GM18519 (cell line): Measurements from ENCODE around the gene PDIA5.

Experiments used
- ATAC-seq: cut with Tn5 transposase; IDR thresholded peaks from one replicate; pipeline ENCODE4 v1.9.1; 2021; ENCODE audit warnings: mild to moderate bottlenecking, moderate library complexity; ENCODE audit not compliant: unreplicated experiment, low FRiP score

PDIA5 gene

GRCh38 chr3:123066896-123067688 lies at the start of gene PDIA5:
PDIA5 (plus strand) TSS chr3:123067025; CDS start chr3:123067165, 140 bp downstream.
- no peak for ATAC-seq

DNA sequence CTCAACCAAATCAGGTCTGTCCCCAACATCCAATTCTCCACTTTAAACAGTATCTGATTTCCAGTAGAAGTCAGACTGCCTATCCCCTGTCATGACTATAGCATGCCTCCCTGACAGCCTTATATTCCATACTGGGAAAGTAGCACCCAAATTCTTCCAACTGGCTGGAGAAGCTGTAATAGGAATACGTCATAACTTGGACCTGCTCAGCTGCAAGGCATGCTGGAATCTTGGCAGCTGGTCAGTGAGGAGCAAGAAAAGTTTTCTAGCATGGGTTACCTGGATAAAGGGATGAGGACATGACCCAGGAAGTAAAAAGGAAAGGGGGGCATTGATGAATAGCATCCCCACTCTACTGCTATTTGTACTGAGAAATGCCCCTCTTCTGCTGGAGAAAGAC lies 48.1 kb upstream of the PDIA5 start:
- ATAC-seq, result no peak

DNA sequence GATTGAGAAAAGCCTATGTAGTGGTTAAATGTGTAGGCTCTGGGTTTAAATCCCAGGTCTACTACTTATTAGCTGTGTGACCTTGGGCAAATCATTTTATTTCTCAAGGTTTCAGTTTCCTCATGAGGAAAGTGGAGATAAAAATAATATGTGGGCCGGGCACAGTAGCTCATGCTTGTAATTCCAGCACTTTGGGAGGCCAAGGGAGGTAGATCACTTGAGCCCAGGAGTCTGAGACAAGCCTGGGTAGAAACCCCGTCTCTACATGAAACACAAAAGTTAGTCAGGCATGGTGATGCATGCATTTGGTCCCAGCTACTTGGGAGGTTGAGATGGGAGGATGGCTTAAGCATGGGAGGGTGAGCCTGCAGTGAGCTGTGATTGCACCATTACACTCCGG lies 47.7 kb upstream of the PDIA5 start:
- ATAC-seq, result no peak

GRCh38 chr3:123019591-123019990 lies 47.2 kb upstream of the PDIA5 start:
- ATAC-seq, result no peak

DNA sequence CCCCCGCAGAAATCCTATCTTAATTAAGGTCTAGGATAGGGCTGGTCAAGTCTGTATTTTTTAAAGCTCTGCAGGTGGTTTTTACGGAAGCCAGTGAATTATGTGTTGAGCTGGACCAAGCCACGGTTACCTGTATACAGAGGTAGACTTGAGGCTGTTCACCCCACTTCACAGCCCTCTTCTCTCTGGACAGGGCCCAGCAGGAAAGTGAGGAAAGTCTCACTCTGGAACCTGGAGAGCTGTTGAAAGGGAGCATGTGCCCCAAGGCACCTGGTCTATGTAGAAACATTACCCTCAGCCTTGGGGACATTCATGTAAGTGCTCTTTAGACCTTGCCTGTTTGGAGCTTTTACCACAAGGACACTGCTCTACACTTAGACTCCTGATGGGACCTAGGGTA lies 46.1 kb upstream of the PDIA5 start:
- ATAC-seq, result no peak

DNA sequence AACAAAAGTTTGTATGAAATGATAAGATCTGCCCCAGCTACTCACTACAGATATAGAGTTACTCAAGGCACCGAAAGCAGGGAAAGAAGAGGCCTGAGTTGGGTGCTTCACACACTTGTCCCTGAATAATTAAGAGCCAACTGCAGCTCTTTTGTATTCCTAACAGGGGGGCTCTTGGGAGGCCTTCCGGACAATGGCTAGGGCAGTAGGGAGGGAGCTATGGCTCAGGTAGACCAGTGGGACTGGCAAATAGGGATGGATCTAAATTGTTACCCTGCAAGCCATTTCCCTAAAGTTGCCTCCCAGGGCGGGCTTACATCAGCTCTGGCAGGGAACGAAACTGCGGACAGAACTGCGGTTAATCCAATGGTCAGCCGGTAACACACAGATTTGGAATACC lies 45.4 kb upstream of the PDIA5 start:
- no peak for ATAC-seq

DNA sequence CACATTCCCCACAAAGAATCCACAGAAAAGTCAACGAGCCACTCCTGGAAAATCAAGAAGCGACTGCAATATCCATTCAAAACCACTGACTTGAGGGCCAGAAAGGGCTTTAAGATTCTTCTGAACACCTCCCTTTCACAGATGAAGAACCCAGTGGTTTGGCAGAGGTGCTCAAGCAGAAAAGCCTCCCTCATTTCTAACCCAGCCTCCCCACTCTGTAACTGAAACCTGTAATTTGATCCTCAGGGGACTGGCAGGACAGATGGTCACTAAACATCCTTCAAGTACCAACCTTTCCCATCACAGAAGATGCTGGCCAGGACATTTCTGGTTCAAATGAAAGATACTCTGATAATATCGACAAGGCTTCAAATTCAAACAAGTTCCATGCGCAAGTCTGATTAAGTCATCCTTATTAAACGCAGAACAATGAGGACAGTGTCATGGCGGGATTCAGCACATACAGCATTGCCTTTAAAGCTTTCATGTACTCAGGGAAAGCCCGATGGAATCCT lies 44.8 kb upstream of the PDIA5 start:
- no peak for ATAC-seq

DNA sequence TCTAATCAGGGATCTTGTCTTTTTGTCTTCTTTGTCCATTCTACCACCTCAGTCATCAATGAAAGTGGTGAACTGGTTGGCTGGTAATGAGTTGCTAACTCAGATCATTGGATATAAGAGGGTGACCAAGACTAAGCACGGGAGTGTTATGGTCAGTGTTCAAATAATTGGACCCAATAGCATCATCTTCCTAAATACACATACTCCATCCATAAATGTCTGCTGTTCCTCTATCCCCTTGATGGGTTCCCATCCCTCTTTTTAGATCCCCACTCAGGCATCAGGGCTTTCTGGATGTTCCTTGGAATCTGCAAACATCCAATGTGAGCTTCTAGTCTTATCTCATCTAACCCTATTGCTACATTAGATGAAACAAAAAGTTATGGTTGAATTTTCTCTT lies 42.8 kb upstream of the PDIA5 start:
- no peak for ATAC-seq

DNA sequence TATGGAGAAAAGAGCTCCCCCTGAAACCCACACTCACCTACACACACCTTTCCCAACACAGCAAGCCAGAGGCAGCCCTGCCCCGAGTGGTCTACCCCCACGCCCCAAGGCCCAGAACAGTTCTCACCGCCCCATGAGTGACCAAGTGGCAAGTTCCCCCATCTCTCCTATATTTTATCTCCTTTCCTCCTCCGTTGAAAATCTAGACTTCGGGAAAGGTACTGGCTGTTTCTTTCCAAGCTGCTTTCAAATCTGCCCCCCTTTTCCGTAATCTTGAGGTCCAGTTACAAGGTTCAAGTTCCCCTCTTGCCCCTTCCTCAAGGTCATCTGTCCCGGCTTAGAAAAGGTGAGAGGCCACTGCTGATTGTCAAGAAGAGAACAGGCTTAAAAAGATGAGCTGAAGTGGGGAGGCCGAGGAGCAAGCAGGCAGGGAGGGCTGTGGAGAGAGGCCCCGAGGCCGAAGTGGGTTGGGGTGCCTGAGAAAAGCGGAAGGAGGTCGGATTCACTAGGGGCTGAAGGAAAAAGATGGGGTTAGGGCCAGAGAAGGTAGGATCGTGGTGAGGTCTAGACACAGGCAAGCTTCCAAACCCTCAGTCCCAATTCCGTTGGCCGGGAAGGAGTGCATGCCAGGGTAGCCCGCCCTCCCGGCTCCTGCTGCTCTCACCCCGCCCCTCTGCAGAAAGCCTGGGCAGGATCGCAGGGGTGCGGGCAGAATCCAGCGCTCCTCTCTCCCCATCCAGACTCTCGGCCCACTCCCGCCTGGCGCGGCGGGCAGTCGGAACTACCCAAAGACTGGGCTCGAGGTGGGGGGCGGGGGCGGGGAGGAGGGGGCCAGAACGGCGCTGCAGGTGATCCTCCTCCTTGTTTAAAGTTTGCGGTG lies 40.9 kb upstream of the PDIA5 start:
- no peak for ATAC-seq

- ATAC-seq, result no peak
Observed at GRCh38 chr3:123026565-123027291, 40.1 kb upstream of the PDIA5 start.

GRCh38 chr3:123027292-123028232 lies 39.3 kb upstream of the PDIA5 start, which contains the start of gene SEMA5B:
SEMA5B (minus strand) TSS chr3:123027763; CDS start chr3:122961263, 66,500 bp downstream.
- no peak for ATAC-seq

DNA sequence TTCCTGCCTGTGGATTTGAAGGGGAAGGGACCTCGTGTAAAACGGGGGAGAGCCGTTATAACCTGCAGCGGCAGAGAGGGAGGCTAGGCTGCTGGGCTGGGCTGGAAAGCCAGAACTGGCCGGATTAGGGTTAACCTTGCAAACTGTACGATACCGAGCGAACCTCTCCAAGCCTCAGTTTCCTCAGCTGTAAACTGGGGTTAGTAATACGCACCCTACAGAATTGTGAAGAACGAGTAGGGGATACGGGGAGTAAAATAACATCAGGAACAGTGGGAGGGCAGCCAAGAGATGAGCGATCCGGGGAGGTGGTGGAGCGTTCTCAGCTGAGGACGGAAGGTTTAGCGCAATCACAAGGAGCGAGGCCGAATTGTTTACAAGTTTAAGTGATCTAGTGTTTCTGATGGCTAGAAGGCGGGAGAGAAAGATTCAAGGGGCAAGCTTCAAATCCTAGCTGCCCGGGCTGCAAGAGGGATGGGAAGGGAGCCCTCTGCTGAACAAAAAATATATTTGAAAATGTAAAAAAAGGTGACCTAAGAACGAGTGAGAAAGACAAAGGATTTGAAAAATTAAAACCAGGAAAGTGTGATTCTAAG lies 38.5 kb upstream of the PDIA5 start:
- ATAC-seq, result no peak

DNA sequence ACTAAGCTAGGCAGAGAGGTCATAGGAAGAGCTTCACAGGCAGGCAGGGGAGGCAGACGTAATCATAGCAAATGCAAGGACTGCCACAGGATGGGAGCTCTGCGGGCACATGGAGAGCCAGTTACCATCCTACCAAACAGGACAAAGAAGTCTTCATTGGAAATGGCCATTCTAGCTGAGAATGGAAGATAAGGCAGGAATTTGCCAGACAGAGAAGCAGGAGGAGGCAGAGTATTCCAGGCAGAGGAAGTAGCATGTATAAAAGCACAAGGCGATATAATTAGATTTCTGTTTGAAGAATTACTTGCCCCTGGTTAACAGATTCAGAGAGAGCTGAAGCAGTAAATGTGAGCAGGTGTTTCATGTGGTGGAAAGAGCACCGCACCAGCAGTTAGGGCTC lies 35.8 kb upstream of the PDIA5 start:
- no peak for ATAC-seq

GRCh38 chr3:123032057-123032456 lies 34.8 kb upstream of the PDIA5 start:
- no peak for ATAC-seq

GRCh38 chr3:123034120-123034519 lies 32.7 kb upstream of the PDIA5 start:
- ATAC-seq, result no peak

- ATAC-seq, result no peak
Observed at GRCh38 chr3:123034996-123035395, 31.8 kb upstream of the PDIA5 start.

GRCh38 chr3:123036352-123037014 lies 30.3 kb upstream of the PDIA5 start:
- no peak for ATAC-seq

- ATAC-seq, result no peak
Observed at GRCh38 chr3:123037015-123037375, 29.8 kb upstream of the PDIA5 start.

- no peak for ATAC-seq
Observed at GRCh38 chr3:123038751-123039150, 28.1 kb upstream of the PDIA5 start.
